ENCODE results near the gene RWDD2A. TPM values are rescaled to one million over a fixed set of nuclear protein-coding genes. Genes with fewer than 3 reads are reported as not detected.
"Not testable (repeated sequence)": the region's sequence is repeated elsewhere in the genome, so short reads cannot be mapped to it uniquely, and the experiment has no call there.

The RWDD2A gene
- total RNA-seq, 4 donors from 2014 or later = 0.95 to 3.5 (median 1.6) TPM

- H3K27ac ChIP-seq = no peak overlapping the region
- peaks cover 7% of the 10 kb centered on the region for H3K4me1 ChIP-seq
- TF ChIP-seq POLR2A (IDR thresholded peaks at IDR 0.05) = no peak
- no peak for TF ChIP-seq CTCF (IDR thresholded peaks at IDR 0.05)
- no peak for TF ChIP-seq POLR2AphosphoS5 (IDR thresholded peaks at IDR 0.05)
- no peak for TF ChIP-seq EP300 (IDR thresholded peaks at IDR 0.05)
- no peaks in the 10 kb centered on the region for H3K9me3 ChIP-seq
- no peaks in the 10 kb centered on the region for H3K27me3 ChIP-seq
- H3K4me3 ChIP-seq = no peak overlapping the region
- WGBS = 51% methylated on average over 3 of the region's 3 CpGs
- peaks cover 33% of the 10 kb centered on the region for H3K36me3 ChIP-seq
- no peak for DNase-seq (ENCODE audit: low spot score in 2 of 2)
Measured at GRCh38 chr6:83188501-83188900, 4.7 kb upstream of the RWDD2A start.

- DNase-seq (ENCODE audit: low spot score in 2 of 2) = no peak
- TF ChIP-seq POLR2A (IDR thresholded peaks at IDR 0.05) (no peak), CTCF (IDR thresholded peaks at IDR 0.05) (no peak), POLR2AphosphoS5 (IDR thresholded peaks at IDR 0.05) (no peak), EP300 (IDR thresholded peaks at IDR 0.05) (no peak)
- Histone ChIP-seq H3K9me3 (no peaks in the 10 kb centered on the region), H3K4me1 (peaks cover 19% of the 10 kb centered on the region), H3K4me3 (no peak overlapping the region), H3K36me3 (peaks cover 17% of the 10 kb centered on the region), H3K27ac (no peak overlapping the region), H3K27me3 (no peaks in the 10 kb centered on the region)
- 88% methylated on average over 6 of the region's 6 CpGs for WGBS
Measured at GRCh38 chr6:83190626-83191025, 2.5 kb upstream of the RWDD2A start.

- peaks cover 19% of the 10 kb centered on the region for H3K4me1 ChIP-seq
- DNase-seq (ENCODE audit: low spot score in 2 of 2); H3K27me3 ChIP-seq; H3K9me3 ChIP-seq; H3K27ac ChIP-seq: not testable (repeated sequence)
- 93% methylated on average over 18 of the region's 18 CpGs for WGBS
- H3K4me3 ChIP-seq = peak overlapping the region; percentile 96
- peaks cover 13% of the 10 kb centered on the region for H3K36me3 ChIP-seq
Measured at GRCh38 chr6:83191974-83192373, 1.2 kb upstream of the RWDD2A start.

GRCh38 chr6:83192456-83192855 is 701 bp upstream of the RWDD2A start:
- TF ChIP-seq EP300 (IDR thresholded peaks at IDR 0.05) (no peak), POLR2A (IDR thresholded peaks at IDR 0.05) (no peak), POLR2AphosphoS5 (IDR thresholded peaks at IDR 0.05) (no peak), CTCF (IDR thresholded peaks at IDR 0.05) (no peak)
- 1% methylated on average over 4 of the region's 4 CpGs for WGBS
- H3K27ac ChIP-seq = peak overlapping the region; percentile 49

GRCh38 chr6:83193747-83194566 is 800 bp downstream of the RWDD2A start:
- H3K9me3 ChIP-seq = no peaks in the 10 kb centered on the region

More at GRCh38 chr6:83192456-83192855, 701 bp upstream of the RWDD2A start:
- Histone ChIP-seq H3K9me3 (no peaks in the 10 kb centered on the region), H3K4me1 (peaks cover 19% of the 10 kb centered on the region), H3K4me3 (peak overlapping the region; percentile 96), H3K27me3 (no peaks in the 10 kb centered on the region), H3K36me3 (peaks cover 18% of the 10 kb centered on the region)
- no peak for DNase-seq (ENCODE audit: low spot score in 2 of 2)

GRCh38 chr6:83198486-83199172 is 5.5 kb downstream of the RWDD2A start:
- 94% methylated on average over 4 of the region's 4 CpGs for WGBS
- no peak for DNase-seq (ENCODE audit: low spot score in 2 of 2)
- no peak overlapping the region for H3K27ac ChIP-seq
- H3K36me3 ChIP-seq = peaks cover 16% of the 10 kb centered on the region
- no peak overlapping the region for H3K4me3 ChIP-seq
- peaks cover 12% of the 10 kb centered on the region for H3K4me1 ChIP-seq
- TF ChIP-seq POLR2A (IDR thresholded peaks at IDR 0.05) = no peak
- TF ChIP-seq CTCF (IDR thresholded peaks at IDR 0.05) = no peak
- TF ChIP-seq POLR2AphosphoS5 (IDR thresholded peaks at IDR 0.05) = no peak
- no peak for TF ChIP-seq EP300 (IDR thresholded peaks at IDR 0.05)
- H3K9me3 ChIP-seq = no peaks in the 10 kb centered on the region
- no peaks in the 10 kb centered on the region for H3K27me3 ChIP-seq

More at GRCh38 chr6:83193747-83194566, 800 bp downstream of the RWDD2A start:
- peak; percentile 77 to 80 for DNase-seq (ENCODE audit: low spot score in 2 of 2)
- Histone ChIP-seq H3K27ac (peak overlapping the region; percentile 49), H3K27me3 (no peaks in the 10 kb centered on the region), H3K36me3 (peaks cover 16% of the 10 kb centered on the region), H3K4me3 (peak overlapping the region; percentile 96), H3K4me1 (peaks cover 19% of the 10 kb centered on the region)
- TF ChIP-seq EP300 (IDR thresholded peaks at IDR 0.05) = no peak
- WGBS = 3% methylated on average over 33 of the region's 44 CpGs

Measured in suprapubic skin (tissue), 4 donors.